GM19467 (cell line): ENCODE measurements around the gene LRMDA.

Experiments
- ATAC-seq: cut with Tn5 transposase; IDR thresholded peaks from one replicate; pipeline ENCODE4 v1.9.1; 2021; ENCODE audit warnings: mild to moderate bottlenecking, moderate library complexity; ENCODE audit not compliant: unreplicated experiment

The LRMDA gene

GRCh38 chr10:76548716-76549115 is 1117.3 kb downstream of the LRMDA start:
- no peak for ATAC-seq

DNA sequence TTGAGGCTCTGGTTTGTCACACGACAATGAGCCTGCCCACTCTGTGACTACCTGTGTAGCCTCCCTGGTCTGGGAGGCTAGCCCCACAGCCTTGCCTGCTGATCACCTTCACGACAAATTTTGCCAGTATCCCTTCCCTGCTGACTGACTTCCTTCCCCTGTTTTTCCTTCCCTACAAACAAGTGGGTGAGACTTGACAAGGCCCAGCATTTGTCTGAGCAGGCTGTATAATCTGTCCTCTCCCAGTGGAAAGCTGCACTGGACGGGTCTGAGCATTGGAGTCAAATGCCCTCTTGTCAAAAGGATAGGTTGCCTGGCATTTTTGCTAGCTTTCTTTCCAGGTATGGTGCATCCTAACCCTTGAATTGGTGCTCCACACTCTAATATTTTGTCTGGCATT is 1117.7 kb downstream of the LRMDA start:
- ATAC-seq: no peak

- ATAC-seq: no peak
These were observed 1119.4 kb downstream of the LRMDA start for GRCh38 chr10:76550806-76551205.

DNA sequence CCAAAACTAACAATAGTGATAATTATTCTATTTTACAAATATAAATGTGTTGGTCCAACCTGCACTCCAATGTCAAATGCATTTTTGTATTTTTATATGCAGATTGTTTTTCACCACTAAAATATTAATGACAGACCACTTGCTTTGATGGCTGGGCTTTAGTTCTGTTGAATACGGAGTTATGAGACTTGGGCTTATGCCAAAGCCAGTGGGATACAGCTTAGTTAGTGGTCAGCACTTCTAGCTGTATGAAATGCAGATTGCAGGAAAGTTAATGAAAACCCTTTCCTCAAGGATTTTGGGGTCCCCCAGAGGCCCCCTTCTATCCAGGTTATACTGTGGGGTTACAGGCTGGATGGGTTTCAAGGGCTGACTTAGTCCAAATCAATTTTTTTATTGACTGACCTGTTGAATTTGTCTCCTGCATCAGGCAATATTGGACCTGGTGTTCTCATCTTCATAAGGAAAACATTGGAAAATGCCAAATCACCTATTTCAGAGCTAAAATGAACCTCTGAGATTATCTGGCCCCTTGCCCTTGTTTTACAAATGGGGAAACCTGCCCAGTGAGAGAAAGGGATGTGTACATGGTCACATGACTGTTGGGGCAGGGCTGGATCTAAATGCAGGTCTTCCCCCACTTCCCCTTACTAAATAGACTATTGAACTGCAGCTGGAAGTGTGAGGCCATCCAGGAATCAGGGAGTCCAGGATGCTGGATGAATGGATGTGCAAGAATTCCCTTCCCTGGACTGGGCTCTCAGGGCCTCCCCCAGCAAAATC is 1120.9 kb downstream of the LRMDA start:
- no peak for ATAC-seq

DNA sequence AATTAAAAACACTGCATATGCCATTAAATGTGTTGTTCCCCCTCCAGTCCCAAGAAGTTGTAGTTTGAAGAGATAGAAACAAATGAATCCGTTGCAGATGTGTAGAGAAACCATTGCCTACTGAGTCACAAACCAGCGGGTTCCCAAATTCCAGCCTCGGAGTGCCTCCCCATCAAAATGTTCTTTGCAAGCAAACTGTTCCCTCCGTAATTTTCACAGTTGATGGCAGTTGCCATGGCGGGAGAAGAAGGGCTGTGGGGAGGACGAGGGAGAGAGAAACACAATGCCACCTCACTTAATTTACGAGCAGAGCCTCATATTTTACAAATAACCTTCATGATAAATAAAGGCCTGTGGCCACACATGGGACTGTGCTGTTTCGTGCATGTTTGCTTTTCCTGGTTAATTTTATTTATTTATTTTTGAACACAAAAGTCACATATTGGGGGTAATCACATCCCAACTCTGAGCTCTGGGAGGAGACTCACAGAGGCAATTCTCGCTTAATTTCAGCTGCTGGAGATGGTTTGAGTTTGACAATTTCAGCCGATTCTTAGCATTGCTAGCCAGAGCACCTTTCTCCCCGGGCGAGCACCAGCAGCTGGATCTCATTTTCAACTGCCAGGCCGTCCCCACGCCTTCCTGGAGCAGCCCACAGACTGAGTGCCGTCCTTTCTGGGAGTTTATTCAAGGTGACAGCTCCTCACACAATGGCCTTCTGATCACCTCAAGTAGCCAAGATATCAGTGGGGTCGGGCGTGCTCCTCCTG is 1122.0 kb downstream of the LRMDA start:
- ATAC-seq: no peak

GRCh38 chr10:76554033-76554408 is 1122.6 kb downstream of the LRMDA start:
- ATAC-seq: no peak

- no peak for ATAC-seq
These were observed 1123.1 kb downstream of the LRMDA start for GRCh38 chr10:76554478-76554877.

DNA sequence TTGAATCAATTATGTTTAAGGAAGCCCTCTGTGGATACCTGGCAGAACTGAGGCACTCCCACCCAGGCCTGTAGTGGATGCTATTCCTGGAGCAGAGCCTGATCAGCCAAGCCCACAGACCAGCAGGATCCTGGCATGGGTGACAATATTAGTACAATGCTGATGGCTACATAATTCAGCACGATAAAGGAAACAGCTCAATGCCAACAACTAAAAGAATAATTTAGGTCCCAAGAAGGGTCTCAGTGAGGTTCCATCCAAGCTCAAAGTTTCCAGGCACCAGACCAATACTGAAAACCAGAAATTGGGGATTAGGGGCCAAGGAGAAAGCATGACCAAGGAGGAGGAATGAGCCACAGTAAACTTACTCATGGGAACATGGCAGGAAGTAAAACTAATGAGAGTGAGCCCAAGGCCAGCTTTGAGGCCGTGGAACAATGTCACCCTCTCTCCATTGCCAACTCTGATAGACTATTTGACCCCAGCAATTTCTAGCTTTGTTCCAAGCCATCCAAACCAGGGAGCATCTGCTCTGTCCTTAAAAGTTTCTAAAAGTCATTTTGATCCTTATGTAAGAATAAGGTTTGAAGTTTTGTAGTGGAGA is 1123.7 kb downstream of the LRMDA start:
- no peak for ATAC-seq

GRCh38 chr10:76557366-76557765 is 1125.9 kb downstream of the LRMDA start:
- ATAC-seq: no peak

- no peak for ATAC-seq
These were observed 1127.2 kb downstream of the LRMDA start for GRCh38 chr10:76558586-76558985.

DNA sequence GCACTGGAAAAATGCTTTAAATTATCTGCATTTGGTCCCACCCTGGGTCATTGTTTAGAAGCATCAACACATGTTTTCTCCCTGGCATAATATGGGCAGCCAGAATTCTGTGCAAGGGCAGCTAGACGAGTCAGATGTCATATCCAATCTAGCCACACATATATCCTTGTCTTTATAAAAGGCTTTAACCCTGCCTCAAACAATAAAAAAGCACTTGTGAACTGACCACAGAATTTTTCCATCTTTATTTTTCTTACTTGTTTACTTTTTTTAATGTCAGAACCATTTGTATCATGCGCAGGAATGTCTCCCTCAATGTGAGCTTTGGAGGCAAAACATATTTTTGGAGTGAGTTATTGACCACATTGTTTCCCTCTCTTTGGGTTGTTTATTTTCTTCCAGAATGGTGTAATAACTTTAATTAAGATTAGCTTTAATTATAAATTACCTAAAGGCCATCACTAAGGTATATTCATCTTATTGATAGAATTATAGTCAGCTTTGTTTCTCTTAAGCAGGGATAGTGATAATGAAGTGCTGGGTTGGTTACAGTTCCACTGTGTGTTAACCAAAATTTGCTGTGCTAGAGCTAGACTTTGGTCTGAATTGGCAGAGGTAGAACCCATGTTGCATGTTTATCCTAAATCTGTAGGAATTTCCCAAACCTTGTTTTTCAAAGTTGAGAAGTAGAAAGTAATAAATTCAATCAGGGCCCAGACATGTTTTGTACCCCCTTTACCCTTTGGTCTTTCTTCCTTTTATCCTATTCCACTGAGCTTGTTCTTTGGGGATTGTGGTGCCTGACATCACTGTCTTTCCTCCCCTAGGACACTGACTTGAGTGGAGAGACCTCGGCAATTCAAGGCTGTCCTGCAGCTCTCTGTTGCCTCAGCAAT is 1127.8 kb downstream of the LRMDA start:
- no peak for ATAC-seq

DNA sequence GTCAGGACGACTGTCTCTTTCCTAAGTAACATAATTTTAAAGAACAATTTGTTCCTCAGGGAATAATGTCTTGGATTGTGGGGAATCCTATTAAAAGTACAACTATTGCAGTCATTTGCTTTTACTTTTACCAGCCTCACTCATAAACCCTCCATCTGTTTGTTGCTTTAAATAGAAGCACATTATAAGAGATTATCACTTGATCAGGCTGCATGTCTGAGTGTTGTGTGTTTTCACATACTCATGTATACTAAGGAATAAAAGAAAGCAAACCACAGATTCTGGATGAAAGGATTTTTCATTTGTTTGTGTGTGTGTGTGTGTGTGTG is 1128.4 kb downstream of the LRMDA start:
- no peak for ATAC-seq

DNA sequence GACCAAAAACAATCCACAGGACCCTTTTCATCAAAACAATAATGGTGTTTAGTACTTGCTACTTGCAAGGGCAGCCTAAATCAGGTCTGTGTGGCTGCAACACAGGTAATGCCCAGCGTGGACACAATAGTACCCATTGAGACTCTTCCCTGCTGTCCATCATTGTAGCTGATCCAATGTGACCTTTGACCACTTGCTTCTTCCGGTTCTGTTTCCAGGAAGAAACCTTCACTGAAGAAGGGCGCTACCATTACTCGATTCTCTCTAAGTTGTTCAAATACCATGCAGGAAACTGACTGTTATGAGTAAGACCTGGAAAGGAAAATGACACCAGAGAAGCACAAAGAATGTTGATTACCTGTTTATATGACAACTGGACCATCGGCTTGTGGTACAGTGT is 1128.9 kb downstream of the LRMDA start:
- ATAC-seq: no peak

DNA sequence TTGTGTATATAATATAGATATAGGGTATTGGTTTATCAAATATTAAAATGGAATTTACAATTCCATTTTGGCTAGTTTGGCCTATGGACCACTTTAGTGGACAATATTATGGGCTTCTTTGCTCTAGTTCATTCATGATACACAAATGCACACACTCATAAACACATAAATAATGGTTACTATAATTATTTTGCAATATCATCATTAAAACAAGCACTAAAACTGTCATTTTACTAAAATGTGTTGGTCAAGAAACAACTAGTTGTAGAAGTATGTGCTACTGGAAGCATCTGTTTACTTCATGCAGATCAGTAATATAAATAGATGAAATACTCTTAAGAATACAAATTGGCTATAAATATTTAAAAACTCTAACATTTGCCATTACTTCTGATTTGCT is 1131.9 kb downstream of the LRMDA start:
- no peak for ATAC-seq

- ATAC-seq: no peak
These were observed 1140.6 kb downstream of the LRMDA start for GRCh38 chr10:76572021-76572420.

GRCh38 chr10:76576276-76576962 is 1145.0 kb downstream of the LRMDA start:
- ATAC-seq: no peak

DNA sequence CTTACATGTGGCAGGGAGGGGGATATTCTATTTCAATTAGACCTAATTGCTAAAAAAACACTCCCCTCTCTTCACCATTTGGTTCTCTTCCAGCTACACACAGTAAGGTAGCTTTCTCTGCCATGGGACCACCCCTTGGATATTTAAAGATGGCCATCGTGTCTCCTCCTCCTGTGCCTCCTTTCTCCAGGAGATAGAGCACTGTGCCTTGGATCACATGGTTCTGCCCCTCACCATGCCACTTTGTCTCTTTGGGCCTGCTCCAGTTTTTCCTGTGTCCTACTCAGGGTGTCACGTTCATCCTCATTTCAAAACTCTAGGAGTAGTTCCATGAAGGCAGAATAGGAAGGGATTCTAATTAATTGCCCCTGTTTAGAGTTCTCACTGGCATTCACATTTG is 1146.0 kb downstream of the LRMDA start:
- no peak for ATAC-seq

- no peak for ATAC-seq
These were observed 1150.3 kb downstream of the LRMDA start for GRCh38 chr10:76581506-76582256.

- no peak for ATAC-seq
These were observed 1151.1 kb downstream of the LRMDA start for GRCh38 chr10:76582531-76582930.

DNA sequence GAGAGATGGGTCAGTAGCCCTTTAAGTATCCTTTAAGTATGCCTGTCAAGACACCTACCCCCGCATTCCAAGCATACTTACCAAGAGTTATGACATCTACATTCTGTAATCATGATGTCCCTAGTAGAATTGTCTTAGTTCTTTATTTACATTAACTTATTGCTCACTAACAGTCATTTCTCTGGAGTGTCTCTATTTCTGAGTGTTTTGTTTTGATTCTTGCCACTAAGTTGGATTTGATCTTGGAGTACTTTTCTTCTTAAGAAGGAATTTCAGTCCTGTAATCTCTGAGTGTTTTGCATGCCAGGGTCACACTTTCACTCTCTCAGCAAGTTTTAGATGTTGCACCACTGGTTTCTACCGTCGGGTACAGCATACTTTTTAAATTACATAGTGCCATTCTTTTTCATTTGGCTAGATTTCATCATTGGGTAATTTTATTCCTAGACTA is 1152.3 kb downstream of the LRMDA start:
- ATAC-seq: no peak
